Islet of Langerhans (tissue), 1 donor: Measurements from ENCODE around the gene SCGB1A1.

Experiments used
- FAIRE-seq: peaks from one replicate; lab custom pipeline; 2011; peaks lifted over from hg19 to GRCh38; lab: Jason Lieb, UNC

Gene SCGB1A1

DNA sequence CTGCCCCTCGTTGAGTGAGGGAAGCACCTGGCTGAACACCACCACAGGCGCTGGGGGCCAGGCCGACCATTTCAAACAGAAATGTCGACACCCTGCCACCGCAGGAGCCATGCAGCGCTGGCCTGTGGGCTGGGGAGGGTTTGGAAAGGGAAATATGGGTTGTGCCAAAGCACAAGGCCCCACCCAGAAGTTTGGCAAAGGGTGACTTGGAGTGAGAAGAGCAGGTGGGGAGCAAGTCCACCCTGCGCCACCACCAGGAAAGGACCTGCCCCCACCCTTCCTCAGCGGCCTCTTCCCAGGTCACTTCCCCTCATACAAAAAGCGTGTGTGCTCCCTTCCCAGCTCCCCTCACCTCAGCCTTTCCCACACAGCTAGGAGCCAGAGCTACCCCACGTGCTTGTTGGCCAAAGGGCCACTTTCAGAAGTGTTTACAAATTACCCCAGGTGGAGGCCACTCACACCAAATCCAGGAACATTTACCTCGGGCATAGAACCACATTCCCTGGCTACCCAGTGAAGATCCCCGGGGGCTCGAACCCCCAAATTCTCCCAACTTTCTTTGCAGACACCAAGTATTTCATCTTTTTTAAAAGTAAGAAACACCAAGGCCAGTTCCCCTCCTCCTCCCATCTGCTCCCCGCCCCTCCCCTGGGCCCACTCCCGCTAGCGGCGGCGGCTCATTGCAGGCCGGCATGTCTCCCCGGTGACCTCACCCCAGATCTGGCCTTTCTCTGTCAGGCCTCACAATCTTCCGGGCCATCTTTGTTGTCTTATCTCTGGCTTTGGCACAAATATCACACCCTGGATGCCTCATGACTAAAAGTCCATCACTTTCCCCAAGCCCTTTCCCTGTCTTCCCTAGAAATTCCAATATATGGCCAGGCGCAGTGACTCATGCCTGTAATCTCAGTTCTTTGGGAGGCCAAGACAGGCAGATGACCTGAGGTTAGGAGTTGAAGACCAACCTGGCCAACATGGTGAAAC is 20.5 kb upstream of the SCGB1A1 start:
- FAIRE-seq = no peak

DNA sequence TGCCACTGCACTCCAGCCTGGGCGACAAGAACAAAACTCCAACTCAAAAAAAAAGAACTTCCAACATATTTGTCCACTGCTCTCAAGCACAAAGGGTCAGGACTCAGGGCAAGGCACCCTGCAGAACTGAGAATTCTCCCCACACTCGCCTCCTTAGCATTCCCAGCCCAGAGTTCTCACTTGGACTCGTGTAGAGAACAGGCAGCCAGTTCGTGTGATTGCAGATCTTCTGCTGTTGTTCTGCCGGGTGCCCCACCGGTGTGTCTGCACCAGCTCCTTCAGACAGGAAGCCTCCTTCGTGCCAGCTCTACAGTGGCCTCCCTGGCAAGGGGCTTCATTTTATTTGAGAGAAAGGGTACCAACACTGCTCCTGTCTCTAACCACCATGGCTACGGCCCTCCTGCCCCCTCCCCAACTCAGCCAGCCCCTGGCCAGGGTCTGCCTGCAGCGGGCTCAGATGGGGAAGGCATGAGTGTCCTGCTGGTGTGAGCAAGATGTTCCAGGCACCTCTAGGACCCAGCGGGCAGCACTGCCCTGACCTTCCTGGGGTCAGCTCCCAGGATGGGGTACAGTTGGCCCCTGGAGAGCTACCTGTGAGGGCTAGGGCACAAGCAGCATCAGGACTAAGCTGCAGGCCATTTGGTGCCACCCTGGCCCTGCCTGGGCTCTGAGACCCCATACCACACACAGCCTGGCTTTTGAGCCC is 19.5 kb upstream of the SCGB1A1 start:
- no peak for FAIRE-seq

DNA sequence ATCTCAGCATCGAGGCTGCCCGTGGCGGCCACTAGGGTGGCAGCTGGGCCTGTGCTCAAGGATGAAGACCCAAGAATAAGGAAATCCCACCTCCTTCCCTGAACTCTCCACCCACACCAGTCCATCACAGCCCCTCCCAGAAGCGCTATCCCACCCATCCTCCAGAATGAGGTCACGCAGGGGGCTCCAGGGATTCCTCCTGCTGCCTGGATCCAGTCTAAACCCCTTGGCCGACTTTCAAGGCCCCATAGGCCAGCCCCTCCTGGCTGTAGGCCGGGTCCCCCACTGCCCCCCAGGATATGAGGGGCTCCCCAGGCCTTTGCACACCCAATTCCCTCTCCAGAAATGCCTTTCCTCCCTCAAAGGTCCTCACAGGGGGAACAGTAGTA is 19.0 kb upstream of the SCGB1A1 start:
- no peak for FAIRE-seq

DNA sequence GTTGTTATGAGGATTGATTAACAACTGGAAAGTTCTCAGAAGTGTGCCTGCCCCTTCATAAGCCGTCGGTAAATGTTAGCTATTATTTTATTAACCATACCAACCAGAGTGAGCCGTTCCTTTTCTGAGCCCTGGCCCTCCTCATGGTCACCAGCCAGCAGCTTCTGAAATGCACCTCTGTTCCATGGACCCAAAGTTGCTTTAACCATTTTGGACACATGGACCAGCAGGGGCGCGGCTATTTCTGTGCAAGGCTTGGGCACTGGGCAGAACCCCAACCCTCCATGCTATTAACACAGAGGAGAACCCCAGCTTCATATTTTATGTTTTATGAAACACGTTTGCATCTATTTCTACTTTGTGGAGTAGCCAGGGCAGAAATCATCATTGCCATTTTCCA is 18.6 kb upstream of the SCGB1A1 start:
- no peak for FAIRE-seq

DNA sequence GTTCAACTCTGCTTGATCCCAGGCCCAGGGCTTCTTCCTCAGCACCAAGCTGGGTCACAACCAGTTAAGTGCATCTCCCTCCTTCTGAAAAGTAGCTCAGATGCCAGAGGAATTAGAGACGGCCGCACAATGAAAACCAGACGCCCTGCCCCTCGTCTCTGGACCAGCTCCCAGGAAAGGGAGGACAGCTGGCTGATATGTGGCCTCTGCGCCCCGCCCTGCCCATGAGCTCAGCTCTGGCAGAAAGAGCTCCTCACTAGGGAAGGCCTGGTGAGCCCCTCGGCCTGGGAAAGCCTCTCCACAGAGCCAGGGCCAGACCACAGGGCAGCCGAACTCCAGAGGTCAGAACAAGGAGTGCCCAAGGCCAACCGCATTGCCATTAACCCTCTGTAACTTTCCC is 18.1 kb upstream of the SCGB1A1 start:
- FAIRE-seq = no peak

DNA sequence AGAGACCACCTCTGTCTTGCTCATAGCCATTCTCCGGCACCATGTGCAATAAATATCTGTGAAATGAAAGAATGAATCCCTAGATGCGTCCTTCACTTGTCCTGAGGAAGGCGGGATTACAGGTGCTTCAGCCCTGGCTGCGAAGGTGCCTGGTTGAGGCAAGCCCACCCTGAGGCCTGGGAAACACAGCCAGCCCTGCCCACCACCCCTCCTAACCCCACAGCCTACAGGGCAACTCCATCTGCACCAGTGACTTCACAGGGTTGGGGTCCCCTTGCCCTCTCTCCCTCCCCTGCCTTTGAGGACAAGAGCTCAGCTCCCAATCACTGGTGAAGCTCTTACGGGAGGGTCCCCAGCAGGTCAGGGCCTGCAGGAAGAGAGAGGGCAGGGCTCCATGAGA is 17.5 kb upstream of the SCGB1A1 start:
- no peak for FAIRE-seq

DNA sequence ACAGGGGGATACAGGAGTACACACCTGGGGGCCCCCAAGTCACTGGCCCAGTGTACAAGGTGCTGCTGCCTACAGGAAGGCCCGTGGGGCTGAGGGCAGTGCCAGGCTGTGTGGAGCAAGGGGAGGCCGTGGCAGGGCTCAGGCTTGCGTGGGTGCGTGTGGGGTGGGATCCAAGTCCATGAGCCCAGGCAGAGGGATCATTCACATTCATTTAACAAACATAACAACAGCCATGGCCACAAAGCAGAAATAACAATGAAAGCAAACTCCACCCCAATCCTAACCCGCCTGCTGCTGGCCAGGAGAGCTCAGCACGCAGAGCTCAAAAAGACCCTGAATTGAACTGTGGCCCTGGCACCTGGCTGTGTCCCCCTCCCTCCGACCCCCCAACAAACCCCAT is 17.0 kb upstream of the SCGB1A1 start:
- FAIRE-seq = no peak

DNA sequence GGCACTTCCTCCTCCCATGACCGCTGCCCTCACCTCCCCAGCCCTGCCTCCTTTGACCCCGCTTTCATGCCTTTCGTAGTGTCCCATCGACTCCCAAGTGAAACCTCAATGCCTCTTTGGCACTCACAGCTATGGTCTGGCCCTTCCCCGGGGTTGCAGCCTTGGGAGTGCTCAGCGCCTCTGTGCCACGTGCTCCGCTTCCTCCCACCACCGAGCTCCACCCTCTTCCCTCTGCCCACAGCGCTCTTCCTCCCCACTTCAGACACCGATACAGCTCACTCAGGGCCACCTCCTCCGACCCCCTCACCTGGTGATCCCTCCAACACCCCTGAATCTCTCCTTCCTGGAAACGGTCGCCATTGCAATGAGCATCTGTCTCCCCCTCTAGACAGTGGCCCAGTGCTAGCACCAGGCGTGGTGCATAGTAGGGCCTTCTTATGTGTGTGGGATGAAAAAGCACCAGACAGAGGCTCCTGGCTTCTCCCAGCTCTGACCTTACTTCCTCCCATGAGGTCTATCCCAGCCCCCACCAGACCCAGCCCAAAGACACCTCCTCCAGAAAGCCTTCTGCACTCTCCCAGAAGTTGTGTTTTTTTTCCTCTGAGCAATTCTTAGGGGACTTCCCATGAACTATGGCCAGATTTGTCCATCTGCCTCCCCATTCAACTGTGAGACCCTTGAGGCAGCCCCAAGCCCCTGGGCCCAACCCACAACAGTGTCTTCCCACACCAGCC is 16.4 kb upstream of the SCGB1A1 start:
- FAIRE-seq = no peak

DNA sequence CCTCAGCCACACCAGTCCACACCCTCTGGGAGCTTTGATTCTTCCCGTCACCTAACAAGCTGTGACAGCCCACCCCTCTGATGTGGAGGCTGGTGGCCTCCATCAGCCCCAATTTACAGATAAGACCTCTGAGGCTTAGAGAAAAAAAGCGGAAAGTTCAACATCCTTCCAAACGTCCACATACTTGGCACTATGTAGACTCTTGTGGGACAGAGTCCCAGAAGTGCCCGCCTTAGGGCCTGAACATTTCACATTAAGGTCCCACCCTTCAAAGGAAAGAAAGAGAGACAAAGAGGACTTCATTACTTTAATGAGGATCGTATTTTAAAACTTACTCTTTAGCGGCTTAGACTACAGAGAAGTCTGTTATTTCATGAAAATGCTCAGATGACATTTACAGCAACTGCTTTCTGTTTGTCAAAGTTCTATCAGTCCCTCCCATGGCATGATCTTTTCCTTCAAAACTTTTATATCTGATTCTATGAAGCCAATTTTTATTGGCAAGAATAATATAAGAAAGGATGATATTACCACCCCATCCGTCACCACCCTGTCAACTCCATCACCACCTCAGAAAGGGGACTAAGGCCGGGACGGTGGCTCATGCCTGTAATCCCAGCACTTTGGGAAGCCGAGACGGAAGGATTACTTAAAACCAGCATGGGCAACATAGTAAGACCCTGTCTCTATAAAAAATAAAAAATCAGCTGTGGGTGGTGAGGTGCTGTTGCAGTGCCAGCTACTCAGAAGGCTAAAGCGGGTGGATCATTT is 15.7 kb upstream of the SCGB1A1 start:
- FAIRE-seq = no peak

DNA sequence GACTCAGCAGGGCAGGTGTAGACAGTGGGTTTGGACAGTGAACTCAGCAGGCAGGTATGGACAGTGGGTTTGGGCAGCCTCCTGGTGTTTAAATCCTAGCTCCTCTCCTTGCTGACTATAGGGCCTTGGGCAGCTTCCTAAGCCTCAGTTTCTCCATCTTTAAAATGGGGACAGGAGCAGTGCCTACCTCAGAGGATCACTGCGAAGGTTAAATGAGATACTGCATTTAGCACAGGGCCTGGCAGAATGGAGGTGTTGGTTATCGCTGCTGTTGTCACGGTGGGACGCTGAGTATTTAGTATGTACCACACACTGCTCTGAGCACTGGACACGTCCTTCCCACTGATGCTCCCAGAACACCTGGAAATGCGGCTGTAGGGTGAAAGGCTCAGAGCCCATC is 14.4 kb upstream of the SCGB1A1 start:
- no peak for FAIRE-seq

DNA sequence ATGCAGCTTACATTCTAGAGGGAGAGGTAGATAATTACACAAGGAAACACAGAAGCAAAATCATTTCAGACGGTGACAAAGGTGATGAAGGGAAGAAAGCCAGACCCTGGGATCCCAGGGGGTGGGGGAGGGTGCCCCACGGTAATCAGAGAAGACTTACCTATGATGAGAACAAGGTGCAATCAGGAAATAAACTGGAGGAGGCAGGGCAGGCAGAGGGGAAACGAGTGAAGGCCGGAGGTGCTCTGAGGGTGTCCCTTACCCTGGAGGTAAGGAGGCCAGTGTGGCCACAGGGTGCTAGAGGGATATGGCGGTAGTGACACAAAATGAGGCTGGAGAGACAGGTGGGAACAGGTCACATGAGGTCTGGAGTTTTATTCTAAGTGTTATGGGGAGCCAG is 13.9 kb upstream of the SCGB1A1 start:
- FAIRE-seq = no peak

DNA sequence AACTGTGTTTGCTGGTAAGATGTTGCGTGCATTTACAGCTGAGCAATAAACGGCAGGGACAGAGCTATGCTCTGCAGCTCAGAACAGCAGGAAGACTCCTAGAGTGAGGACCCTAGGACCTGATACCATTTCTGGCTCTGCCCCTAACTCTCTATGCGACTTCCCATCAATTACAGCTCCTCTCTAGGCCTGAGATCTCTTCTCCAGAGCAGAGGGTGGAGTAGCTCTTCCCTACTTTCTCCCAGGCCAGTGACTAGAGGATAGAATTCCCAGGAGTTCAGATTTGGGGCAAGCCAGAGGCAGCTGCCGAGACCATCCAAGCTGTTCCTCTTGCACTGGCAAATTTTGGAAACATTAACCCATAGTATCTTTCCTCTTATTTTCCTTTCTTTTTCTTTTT is 12.8 kb upstream of the SCGB1A1 start:
- no peak for FAIRE-seq

DNA sequence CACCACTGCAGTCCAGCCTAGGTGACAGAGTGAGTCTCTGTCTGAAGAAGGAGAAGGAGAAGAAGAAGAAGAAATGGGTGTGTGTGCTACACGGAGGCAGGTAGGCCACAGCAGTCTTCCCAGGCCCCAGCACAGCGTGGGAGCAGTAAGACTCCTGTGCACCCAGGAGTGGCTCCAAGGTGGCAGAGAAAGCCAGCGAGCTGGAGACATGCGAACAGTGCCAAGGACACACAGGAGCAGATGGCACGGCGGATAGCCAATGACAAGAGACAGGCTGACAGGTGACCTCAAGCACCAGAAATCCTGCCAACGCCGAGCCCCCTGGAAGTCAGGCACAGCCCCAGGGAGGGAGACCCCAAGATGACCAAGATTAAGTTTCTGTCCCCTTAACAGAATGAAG is 9.0 kb upstream of the SCGB1A1 start:
- no peak for FAIRE-seq

DNA sequence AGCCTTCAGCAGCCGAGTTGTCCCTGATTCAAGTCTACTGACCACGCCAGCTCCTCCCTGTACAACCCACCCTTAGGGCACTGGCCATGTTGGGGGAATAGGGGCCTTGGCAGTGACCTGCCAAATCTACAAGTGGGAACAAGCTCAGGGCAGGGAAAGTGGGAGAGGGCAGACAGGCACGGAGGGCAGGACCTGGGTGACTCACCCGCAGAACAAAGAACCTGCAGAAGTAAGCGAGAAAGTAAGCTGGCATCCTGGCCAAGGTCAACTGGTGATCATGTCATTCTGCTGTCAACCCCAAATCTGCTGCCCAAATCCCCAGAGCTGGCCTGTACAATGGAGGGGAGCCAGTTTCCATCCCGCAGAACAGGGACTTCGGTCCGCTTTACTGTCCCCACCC is 7.9 kb upstream of the SCGB1A1 start:
- FAIRE-seq = no peak

DNA sequence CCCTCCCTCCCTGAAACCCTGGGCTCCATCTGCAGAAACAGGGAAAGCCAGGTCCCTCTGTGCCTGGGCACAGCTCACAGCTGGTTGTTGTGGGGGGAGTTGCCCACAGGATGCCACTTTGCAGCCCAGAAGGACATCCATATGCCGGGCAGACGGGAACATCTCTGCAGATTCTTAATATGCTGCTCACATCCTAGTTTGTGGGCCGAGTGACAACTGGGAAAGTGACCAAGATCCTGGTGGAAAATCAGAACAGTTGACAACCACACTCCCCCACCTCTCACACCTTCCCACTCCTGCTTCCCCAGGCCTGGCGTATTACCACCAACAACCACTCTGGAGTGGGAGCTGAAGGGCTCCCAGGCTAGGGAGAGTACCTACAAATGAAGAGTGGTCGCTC is 7.3 kb upstream of the SCGB1A1 start:
- no peak for FAIRE-seq

DNA sequence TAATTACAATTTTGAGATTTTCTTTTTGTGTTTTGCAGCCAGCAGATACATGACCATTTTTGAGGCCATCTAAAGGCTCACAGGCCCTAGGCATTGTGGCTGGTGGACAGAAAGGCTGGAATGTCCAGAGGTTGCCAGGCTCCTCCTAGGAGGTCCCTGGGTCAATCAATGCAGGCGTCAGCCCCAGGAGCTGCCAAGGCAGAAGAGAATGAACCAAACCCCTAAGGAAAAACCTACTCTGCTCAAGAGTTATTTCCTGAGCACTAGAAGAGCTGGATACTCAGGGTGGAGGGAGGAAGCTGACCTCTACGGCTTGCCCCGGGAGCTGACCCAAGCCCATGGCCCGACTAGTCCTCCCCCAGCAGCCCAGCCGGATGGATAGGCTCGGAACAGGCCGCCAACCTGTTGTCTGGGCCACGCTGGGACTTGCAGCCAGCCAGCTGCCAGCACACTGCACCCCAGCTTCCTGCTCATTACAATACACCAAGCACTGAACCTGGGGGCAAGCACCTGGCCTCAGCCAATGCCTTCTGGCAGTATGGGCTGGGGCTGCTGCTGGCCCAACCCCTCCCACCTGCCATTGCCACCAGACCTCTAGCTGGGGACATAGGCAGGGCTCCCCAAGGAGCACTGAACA is 5.7 kb upstream of the SCGB1A1 start:
- no peak for FAIRE-seq

DNA sequence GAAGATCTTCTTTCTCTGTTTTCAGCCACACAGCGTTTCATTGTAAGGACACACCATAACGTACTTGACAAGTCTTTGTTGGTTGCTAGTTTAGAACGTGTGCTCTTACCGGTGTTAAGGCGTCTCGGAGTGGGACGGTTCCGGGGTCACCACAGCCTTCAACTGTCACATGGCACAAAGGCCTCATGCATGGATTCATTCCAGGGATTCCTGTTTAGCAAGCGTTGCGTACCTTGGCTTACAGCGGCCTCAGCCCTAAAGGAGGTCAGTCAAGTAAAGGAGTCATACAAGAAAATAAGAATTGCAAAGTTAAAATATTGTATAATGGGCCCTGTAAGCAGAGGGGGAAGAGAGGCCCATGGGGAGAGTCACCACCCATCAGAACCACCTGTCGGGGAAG is 2.2 kb upstream of the SCGB1A1 start:
- no peak for FAIRE-seq

DNA sequence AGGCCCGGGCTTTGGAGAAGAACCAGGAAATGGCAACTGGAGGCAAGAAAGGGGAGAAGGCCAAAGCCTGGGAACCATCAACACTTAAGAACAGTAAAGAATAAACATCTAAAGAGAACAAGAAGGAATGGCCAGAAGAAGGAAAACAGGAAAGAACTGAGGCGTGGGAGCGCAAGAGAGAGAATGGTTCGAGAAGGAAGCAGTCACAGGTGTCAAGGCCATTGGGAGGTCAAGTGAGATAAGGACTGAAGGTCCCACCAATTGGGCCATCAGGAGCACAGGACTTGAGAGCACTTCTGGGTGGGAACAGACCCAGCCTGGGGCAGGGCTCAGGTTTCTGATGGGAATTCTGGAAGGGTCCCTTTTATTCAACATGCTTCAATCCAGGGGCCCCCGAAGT is 697 bp upstream of the SCGB1A1 start:
- FAIRE-seq = no peak

DNA sequence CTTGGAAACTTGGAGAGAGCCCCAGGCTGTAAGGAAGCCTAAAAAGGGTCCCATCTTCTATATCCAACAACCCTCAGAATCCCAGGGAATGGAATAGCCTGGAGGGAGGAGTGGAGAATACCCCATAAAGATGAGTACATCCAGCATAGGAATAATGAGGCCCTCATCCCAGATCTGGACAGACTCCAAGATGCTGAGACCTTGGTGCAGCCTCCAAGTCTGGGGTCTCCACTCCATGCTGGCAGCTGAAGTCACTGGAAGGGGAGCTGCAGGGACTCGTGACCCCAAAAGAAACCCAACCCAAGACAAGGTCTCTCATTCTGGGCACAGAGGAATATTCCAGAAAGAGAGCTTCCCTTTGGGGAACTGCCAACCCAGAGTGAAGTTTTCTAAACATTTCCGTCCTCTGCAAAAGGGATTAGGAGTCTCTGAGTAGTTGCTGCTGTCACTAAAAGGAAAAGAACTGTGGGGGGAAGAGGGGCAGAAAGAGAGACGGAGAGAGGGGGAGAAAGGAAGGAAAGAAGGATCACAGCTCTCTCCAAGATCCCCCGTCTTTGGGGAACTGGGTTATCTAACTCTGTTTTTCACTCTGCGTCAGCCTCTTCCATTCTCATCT is 589 bp downstream of the SCGB1A1 start:
- FAIRE-seq = no peak

DNA sequence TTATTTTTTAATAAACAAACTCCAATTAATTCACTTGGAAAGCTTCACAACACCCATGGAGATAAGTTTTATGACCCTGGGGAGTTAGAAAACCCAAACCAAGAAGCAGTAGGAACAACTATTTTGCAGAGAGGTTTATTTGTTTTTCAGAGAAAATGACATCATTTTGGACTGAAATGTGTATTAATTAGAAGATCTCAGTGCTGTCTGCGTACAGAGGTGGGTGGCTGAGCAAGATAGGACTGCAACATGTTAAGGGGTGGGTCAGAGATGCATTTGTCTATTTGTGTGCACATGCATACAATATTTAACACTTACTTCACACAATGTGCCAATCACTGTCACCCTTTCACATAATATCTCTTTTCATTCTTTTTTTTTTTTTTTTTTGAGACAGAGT is 1.1 kb downstream of the SCGB1A1 start:
- FAIRE-seq = no peak

DNA sequence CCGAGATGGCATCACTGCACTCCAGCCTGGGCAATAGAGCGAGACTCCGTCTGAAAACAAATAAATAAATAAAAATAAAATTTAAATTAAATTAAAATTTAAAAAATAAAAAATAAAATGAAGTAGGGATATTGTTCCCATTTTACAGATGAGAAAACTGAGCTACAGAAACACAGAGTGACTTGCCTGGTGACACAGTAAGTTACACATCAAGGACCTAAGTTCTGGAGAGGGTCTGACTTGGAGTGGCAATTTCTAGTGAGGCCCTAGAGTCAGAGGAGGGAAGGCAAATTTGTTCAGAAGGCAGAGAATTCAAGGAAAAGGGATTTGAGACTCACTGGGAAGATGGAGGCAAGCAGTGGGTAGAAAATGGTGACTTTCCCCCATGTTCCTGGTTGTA is 2.0 kb downstream of the SCGB1A1 start:
- no peak for FAIRE-seq
